AG10803 (cell line): ENCODE measurements around the gene SLC48A1.
"Not testable (repeated sequence)": the region's sequence is repeated elsewhere in the genome, so short reads cannot be mapped to it uniquely, and the experiment has no call there.

Experiments used
- DNase-seq: peaks from one replicate; pipeline ENCODE4 v3.0.0; 2010; ENCODE audit warnings: low read depth
- H3K4me3 ChIP-seq: 2 replicates; pipeline ENCODE4 v1.5.1; 2011; ENCODE audit warnings: mild to moderate bottlenecking, low read length, control low read depth
- TF ChIP-seq, protein P1 (sequence below): conservative IDR thresholded peaks from 2 replicates; pipeline ENCODE4 v1.5.1; 2011; ENCODE audit warnings: mild to moderate bottlenecking, low read length, control low read depth, inconsistent platforms

SLC48A1 gene

DNA sequence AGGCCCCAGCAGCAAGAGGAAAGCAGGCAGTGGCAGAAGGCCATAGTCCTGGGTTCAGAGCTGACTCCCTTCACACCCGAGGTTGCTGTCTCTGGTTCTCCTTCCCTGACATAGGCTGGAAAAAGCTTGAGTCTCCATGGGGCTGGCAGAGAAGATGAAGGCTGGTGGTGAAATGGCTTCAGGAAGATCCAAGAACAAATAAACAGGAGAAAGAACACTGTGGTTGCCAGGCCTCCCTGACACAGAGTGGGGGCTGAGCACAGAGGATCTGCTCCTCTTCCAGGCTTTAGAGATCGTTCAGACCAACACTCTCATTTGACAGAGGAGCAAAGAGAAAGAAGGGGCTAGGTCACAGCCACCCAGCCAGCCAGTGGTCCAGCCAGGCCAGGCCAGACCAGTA lies 32.4 kb downstream of the SLC48A1 start:
- DNase-seq, result no peak
- no peak overlapping the region for H3K4me3 ChIP-seq
- TF ChIP-seq, protein P1, sequence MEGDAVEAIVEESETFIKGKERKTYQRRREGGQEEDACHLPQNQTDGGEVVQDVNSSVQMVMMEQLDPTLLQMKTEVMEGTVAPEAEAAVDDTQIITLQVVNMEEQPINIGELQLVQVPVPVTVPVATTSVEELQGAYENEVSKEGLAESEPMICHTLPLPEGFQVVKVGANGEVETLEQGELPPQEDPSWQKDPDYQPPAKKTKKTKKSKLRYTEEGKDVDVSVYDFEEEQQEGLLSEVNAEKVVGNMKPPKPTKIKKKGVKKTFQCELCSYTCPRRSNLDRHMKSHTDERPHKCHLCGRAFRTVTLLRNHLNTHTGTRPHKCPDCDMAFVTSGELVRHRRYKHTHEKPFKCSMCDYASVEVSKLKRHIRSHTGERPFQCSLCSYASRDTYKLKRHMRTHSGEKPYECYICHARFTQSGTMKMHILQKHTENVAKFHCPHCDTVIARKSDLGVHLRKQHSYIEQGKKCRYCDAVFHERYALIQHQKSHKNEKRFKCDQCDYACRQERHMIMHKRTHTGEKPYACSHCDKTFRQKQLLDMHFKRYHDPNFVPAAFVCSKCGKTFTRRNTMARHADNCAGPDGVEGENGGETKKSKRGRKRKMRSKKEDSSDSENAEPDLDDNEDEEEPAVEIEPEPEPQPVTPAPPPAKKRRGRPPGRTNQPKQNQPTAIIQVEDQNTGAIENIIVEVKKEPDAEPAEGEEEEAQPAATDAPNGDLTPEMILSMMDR, result no peak

DNA sequence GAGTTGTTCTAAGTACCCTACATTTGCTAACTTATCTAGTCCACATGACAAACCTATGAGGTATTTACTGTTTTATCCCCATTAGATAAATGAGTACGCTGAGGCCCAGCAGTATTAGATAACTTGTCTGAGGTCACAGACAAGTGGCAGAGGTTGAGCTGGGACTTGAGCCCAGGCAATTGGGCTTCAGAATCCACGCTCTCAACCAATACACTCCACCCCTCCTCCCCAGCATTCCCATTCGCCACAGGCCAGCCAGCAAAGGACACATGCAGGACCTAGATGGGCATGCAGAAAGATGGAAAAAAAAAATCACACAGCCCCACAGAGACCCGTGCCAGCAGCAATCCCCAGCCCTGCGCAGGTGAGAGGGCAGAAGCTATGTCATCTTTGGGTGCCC lies 34.3 kb downstream of the SLC48A1 start:
- TF ChIP-seq, protein P1, result no peak
- no peak overlapping the region for H3K4me3 ChIP-seq
- DNase-seq, result no peak

DNA sequence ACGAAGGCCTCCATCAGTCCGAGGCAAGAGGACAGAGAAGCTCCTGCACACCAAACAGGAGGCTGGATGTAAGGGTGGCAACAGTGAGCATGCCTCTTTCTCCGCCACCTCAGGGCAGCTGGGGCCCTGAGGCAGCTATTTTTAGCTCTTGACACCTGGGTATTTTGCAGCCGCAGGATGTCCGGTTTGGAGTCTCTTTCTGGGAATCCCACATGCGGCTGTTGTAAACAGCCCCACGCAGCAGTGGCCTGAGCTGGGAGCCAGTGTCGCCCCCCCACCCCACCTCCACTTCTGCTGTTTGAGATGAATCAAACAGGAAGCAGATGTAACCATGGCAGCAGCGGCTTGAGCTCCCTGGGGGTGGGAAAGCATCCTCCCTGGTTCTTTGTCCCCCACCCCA lies 35.0 kb downstream of the SLC48A1 start:
- TF ChIP-seq, protein P1, result no peak

DNA sequence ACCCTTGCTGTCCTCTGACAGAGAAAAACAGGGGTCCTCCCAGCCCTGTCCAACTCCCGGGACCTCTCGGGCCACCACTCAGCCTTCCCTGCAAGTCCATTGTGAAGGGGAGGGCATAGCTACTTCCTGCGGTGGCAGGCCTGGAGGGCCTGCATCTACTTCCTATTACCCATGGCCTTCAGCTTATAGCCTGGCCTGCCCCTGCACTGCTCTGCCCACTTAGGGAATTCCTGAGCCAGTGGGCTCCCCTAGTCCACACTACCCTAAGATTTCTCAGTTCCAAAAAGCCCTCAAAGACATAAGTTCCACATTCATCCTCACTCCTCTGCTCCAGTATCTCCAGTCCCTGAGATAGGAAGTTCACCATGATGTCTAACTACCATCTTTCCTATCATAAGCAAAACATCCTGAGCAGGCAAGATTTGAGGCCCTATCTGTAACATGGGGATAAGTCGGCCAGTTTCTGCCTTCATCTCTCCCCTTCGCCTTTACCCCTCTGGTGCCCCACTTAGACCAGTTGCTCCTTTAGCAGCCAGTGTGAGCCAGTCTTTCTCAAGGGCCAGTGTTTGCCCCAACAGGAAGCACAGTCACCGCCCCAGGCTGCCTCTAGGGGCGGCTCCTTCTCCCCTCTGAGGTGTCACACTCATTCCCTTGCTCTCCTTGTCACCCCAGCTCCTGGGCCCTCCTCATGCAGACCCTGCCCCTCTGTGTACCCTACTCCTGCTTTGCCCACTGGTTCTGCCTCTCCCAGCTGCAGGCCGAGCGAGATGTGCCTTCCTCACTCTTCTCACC lies 35.7 kb downstream of the SLC48A1 start:
- TF ChIP-seq, protein P1, result peak; percentile 43
- no peak overlapping the region for H3K4me3 ChIP-seq
- no peak for DNase-seq

More for the DNA sequence above, 35.0 kb downstream of the SLC48A1 start:
- DNase-seq, result no peak
- no peak overlapping the region for H3K4me3 ChIP-seq

DNA sequence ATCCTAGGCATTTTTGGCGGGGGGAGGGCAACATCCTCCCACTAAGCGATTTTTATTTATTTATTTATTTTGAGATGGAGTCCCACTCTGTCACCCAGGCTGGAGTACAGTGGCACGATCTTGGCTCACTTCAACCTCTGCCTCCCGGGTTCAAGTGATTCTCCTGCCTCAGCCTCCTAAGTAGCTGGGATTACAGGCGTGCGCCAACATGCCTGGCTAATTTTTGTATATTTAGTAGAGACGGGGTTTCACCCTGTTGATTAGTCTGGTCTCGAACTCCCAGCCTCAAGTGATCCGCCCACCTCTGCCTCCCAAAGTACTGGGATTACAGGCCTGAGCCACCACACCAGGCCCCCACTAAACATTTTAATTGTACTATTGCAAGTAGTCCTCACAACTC lies 36.5 kb downstream of the SLC48A1 start:
- not testable (repeated sequence) for DNase-seq, H3K4me3 ChIP-seq

DNA sequence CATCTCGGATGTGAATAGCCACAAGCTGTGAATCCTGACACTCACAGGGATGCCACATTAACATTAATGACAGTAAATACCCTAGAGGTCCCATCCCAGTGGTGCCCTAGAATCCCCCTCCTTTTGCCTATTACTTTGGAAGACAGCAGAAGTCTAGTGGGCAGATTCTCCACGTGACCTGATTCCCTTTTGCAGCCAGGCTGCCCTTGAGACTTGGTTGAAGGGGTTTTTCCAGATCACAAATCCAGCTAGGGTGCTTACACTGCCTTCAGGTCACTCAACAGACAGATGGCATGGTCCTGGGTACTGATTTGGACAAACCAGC lies 38.0 kb downstream of the SLC48A1 start:
- TF ChIP-seq, protein P1, result no peak
- H3K4me3 ChIP-seq, result no peak overlapping the region
- no peak for DNase-seq

DNA sequence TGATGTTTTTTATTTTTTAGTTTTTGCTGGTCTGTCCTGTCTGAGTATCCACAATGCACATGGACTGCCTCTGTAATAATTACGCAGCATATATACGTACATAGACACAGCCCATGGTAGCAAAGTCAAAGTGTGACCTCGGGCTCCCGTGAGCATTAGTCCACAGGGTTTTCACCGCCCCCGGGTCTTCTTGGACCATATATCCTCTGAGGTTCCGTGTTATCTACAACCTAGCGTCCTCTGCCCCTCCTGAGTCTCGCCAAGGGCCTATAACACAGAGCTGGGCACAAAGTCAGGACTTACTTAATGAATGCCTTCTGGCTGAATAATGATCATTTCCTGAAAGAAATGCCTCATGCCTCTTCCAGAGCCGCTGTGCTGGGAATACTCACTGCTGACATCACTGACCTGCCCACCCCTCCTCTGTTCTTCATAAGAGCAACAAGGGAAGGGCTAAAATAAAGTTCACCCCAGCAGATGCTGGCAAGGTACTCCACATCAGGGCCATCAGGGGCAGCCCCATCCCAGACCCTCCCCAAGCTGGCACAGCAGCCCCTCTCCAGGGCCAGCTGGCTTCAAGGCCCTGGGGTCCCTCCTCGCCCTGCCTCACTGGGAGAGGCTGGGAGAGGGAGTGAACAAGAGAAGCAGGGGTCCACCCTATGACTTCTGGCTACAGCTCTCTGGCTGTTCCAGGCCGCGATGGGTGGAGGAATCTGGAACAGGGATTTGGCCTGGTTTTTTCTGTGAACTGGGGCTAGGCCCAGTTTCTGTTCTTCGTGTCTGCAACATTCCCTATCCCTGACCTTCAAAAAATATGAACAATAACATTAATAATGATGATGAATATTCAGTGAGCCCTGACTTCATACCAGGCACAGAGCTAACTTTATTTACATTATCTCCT lies 38.8 kb downstream of the SLC48A1 start:
- TF ChIP-seq, protein P1, result no peak
- DNase-seq, result peak; percentile 80
- peak overlapping the region; percentile 24 for H3K4me3 ChIP-seq
